Panc1 (cell line): ENCODE results near the gene STAB1. TPM values are rescaled to one million over a fixed set of nuclear protein-coding genes. Genes with fewer than 3 reads are reported as not detected.

Source experiments
- ATAC-seq: fragments of 200-7000 bp; cut with Tn5 transposase; 2 replicates; pipeline ENCODE4 v1.9.1; 2020; ENCODE audit warnings: mild to moderate bottlenecking, moderate library complexity
- BruUV-seq: library from RNA; stranded (reverse); fragments of 400-500 nt; replicated peaks from 2 replicates; lab custom pipeline; 2021; lab: Mats Ljungman, UMichigan
- CTCF ChIA-PET: fragments of 300-600 bp; sonication (Branson Sonifier 250); formaldehyde crosslinking; loops from one replicate; lab custom pipeline; 2022; ENCODE audit warnings: antibody characterized with exemption; lab: Charles Lee
- POLR2A ChIA-PET: fragments of 300-600 bp; sonication (Branson Sonifier 250); formaldehyde crosslinking; loops from one replicate; lab custom pipeline; 2022; ENCODE audit warnings: antibody characterized with exemption; lab: Charles Lee
- DNase-seq: peaks from one replicate; pipeline ENCODE4 v3.0.0-alpha.2; 2010; ENCODE audit warnings: low read depth, low spot score
- H3K27ac ChIP-seq: 2 replicates; pipeline ENCODE4 v1.5.1; 2011; ENCODE audit warnings: mild to moderate bottlenecking, low read length, inconsistent platforms
- H3K27me3 ChIP-seq: fragments of 200-500 bp; sonication (Bioruptor generic); 2 replicates; pipeline ENCODE4 v1.6.0; 2014; ENCODE audit warnings: low read length, inconsistent platforms; ENCODE audit not compliant: control insufficient read depth, insufficient read depth
- H3K36me3 ChIP-seq: fragments of 200-500 bp; sonication (Bioruptor generic); 2 replicates; pipeline ENCODE4 v1.5.1; 2014; ENCODE audit warnings: inconsistent platforms, mild to moderate bottlenecking, low read length, moderate library complexity; ENCODE audit not compliant: control insufficient read depth, insufficient read depth
- H3K4me1 ChIP-seq: 2 replicates; pipeline ENCODE4 v1.5.1; 2011; ENCODE audit warnings: inconsistent platforms, mild to moderate bottlenecking, low read length, moderate library complexity; ENCODE audit not compliant: control insufficient read depth, insufficient read depth
- H3K4me3 ChIP-seq, 2 experiments: 2 replicates each; pipeline ENCODE4 v1.5.1; 2011 to 2012; ENCODE audit warnings: low read depth in 2 of 2, low read length in 2 of 2, mild to moderate bottlenecking in 2 of 2, inconsistent platforms in 1 of 2, moderate library complexity in 1 of 2
- H3K9me3 ChIP-seq: fragments of 200-500 bp; sonication (Bioruptor generic); 2 replicates; pipeline ENCODE4 v1.5.1; 2014; ENCODE audit warnings: low read depth, mild to moderate bottlenecking, inconsistent platforms, low read length, moderate library complexity; ENCODE audit not compliant: control insufficient read depth, insufficient read depth
- CTCF ChIP-seq: fragments of 450-650 bp; IDR thresholded peaks from 2 replicates; pipeline ENCODE4 v1.5.1; 2017; ENCODE audit warnings: mild to moderate bottlenecking
- POLR2AphosphoS5 ChIP-seq: IDR thresholded peaks from 2 replicates; pipeline ENCODE4 v1.6.1; 2012; ENCODE audit warnings: mild to moderate bottlenecking, low read depth, low read length, moderate library complexity
- REST ChIP-seq, 2 experiments: IDR thresholded peaks; 2 replicates each; pipeline ENCODE4 v1.6.1; 2011 to 2012; ENCODE audit warnings: low read depth in 2 of 2, control low read depth in 1 of 2, low read length in 1 of 2, mild to moderate bottlenecking in 1 of 2, moderate library complexity in 1 of 2; ENCODE audit not compliant: insufficient read depth in 1 of 2
- SIN3A ChIP-seq: IDR thresholded peaks from 2 replicates; pipeline ENCODE4 v1.6.1; 2012; ENCODE audit warnings: low read depth, mild to moderate bottlenecking, low read length, moderate library complexity, borderline replicate concordance; ENCODE audit not compliant: insufficient read depth
- TCF7L2 ChIP-seq: IDR thresholded peaks from 2 replicates; pipeline ENCODE4 v1.6.1; 2011; ENCODE audit warnings: mild to moderate bottlenecking, low read depth, low read length, inconsistent platforms
- in situ Hi-C: cut with HindIII; loops from 2 replicates; pipeline ENCODE4 v1.10.0; 2016; ENCODE audit warnings: low sequenced_read_pairs, low pct_unique_long_range_greater_than_20kb
- intact Hi-C: fragments of 100-400 bp; cut with micrococcal nuclease; formaldehyde crosslinking; loops from one replicate; pipeline ENCODE4 v1.10.0; 2022; ENCODE audit not compliant: unreplicated experiment
- total RNA-seq: library from RNA; stranded (reverse); gene quantifications from one replicate; pipeline ENCODE4 v1.2.1, GENCODE V29; 2021; ENCODE audit not compliant: unreplicated experiment

STAB1 gene
- total RNA-seq, 1 experiment from 2014 or later, result 0.39 TPM

- CTCF ChIA-PET, result no interaction called here
- no peak overlapping the region for H3K27ac ChIP-seq
- no peaks in the 10 kb centered on the region for H3K27me3 ChIP-seq
- no peak overlapping the region for H3K4me3 ChIP-seq
- BruUV-seq, result no TSS peak
- H3K36me3 ChIP-seq, result no peaks in the 10 kb centered on the region
- intact Hi-C loops (no loop called here), in situ Hi-C loops (no loop called here)
- POLR2A ChIA-PET, result no interaction called here
- ATAC-seq (no peak), DNase-seq (no peak)
- no peaks in the 10 kb centered on the region for H3K9me3 ChIP-seq
- TF ChIP-seq CTCF (no peak), SIN3A (no peak), POLR2AphosphoS5 (no peak), REST (IDR thresholded peaks at IDR 0.05; ENCODE audit: insufficient read depth in 1 of 2, low read depth in 2 of 2, low read length in 1 of 2) (no peak), TCF7L2 (no peak)
- H3K4me1 ChIP-seq, result no peaks in the 10 kb centered on the region
These were observed 11.3 kb downstream of the STAB1 start for GRCh38 chr3:52506266-52506966.

- BruUV-seq, result no TSS peak
- ChIA-PET CTCF (no interaction called here), POLR2A (no interaction called here)
- H3K4me3 ChIP-seq, result no peak overlapping the region
- H3K36me3 ChIP-seq, result no peaks in the 10 kb centered on the region
- in situ Hi-C loops, result no loop called here
- DNase-seq, result no peak
- H3K27me3 ChIP-seq, result no peaks in the 10 kb centered on the region
- no peak overlapping the region for H3K27ac ChIP-seq
- TF ChIP-seq CTCF (no peak), SIN3A (no peak), TCF7L2 (no peak), REST (IDR thresholded peaks at IDR 0.05; ENCODE audit: insufficient read depth in 1 of 2, low read depth in 2 of 2, low read length in 1 of 2) (no peak), POLR2AphosphoS5 (no peak)
- no peak for ATAC-seq
- H3K4me1 ChIP-seq, result no peaks in the 10 kb centered on the region
- intact Hi-C loops, result no loop called here
- no peaks in the 10 kb centered on the region for H3K9me3 ChIP-seq
These were observed 12.2 kb downstream of the STAB1 start for GRCh38 chr3:52507359-52507758.
